HEK293 (cell line): ENCODE data around the gene FAM171A1.

Experiments
- CTCF ChIA-PET: fragments of 350-600 bp; formaldehyde crosslinking; extraction: SDS; loops from one replicate; lab custom pipeline; 2021; ENCODE audit warnings: antibody characterized with exemption; lab: Yijun Ruan, JAX
- POLR2A ChIA-PET: fragments of 300-600 bp; formaldehyde crosslinking; extraction: SDS; loops from one replicate; lab custom pipeline; 2020; ENCODE audit warnings: antibody characterized with exemption, inconsistent platforms; lab: Yijun Ruan, JAX
- H3K27ac ChIP-seq: fragments of 200-500 bp; sonication (Bioruptor generic); 2 replicates; pipeline ENCODE4 v1.5.1; 2014; ENCODE audit warnings: low read depth, low read length, control low read depth, inconsistent platforms; ENCODE audit errors: extremely low read depth
- H3K36me3 ChIP-seq, 2 experiments: fragments of 200-500 bp in 1 of 2; sonication (Bioruptor generic) in 1 of 2; 1 replicate in 1 of 2; 2 replicates in 1 of 2; pipeline ENCODE4 v1.5.1; 2014 to 2017; ENCODE audit warnings: inconsistent platforms in 2 of 2, low read length in 2 of 2; ENCODE audit not compliant: control insufficient read depth in 2 of 2, insufficient read depth in 1 of 2
- H3K4me1 ChIP-seq: fragments of 200-500 bp; sonication (Bioruptor generic); 2 replicates; pipeline ENCODE4 v1.5.1; 2014; ENCODE audit warnings: mild to moderate bottlenecking, low read length, inconsistent platforms; ENCODE audit not compliant: control insufficient read depth, insufficient read depth
- H3K4me3 ChIP-seq: 2 replicates; pipeline ENCODE4 v1.5.1; 2011; ENCODE audit warnings: low read depth, mild to moderate bottlenecking, control low read depth, low read length, moderate library complexity
- H3K9me3 ChIP-seq: fragments of 200-500 bp; sonication (Bioruptor generic); 2 replicates; pipeline ENCODE4 v1.5.1; 2014; ENCODE audit warnings: low read depth, low read length, inconsistent platforms; ENCODE audit not compliant: control insufficient read depth, insufficient read depth
- CTCF ChIP-seq: fragments of 450-650 bp; formaldehyde crosslinking; IDR thresholded peaks from 2 replicates; pipeline ENCODE4 v1.5.1; 2016; ENCODE audit warnings: missing biosample characterization, missing genetic modification characterization
- GLI4 ChIP-seq: fragments of 450-650 bp; formaldehyde crosslinking; IDR thresholded peaks from 2 replicates; pipeline ENCODE4 v1.5.1; 2016; ENCODE audit warnings: missing biosample characterization, missing genetic modification characterization
- INSM2 ChIP-seq: fragments of 450-650 bp; formaldehyde crosslinking; IDR thresholded peaks from 2 replicates; pipeline ENCODE4 v1.5.1; 2016; ENCODE audit warnings: missing biosample characterization, missing genetic modification characterization
- KLF1 ChIP-seq: fragments of 450-650 bp; formaldehyde crosslinking; IDR thresholded peaks from 2 replicates; pipeline ENCODE4 v1.5.1; 2016; ENCODE audit warnings: missing biosample characterization, missing genetic modification characterization
- KLF16 ChIP-seq: fragments of 450-650 bp; formaldehyde crosslinking; IDR thresholded peaks from 2 replicates; pipeline ENCODE4 v1.5.1; 2017; ENCODE audit warnings: missing biosample characterization, missing genetic modification characterization
- MEIS1 ChIP-seq: sonication (generic); formaldehyde crosslinking; IDR thresholded peaks from 2 replicates; pipeline ENCODE4 v1.8.1; 2022; ENCODE audit warnings: missing genetic modification reagents, mild to moderate bottlenecking, borderline replicate concordance
- REPIN1 ChIP-seq: fragments of 450-650 bp; formaldehyde crosslinking; IDR thresholded peaks from 2 replicates; pipeline ENCODE4 v1.5.1; 2017; ENCODE audit warnings: missing biosample characterization, missing genetic modification characterization, low read depth
- SALL2 ChIP-seq: fragments of 450-650 bp; formaldehyde crosslinking; IDR thresholded peaks from 2 replicates; pipeline ENCODE4 v1.5.0; 2017; ENCODE audit warnings: missing biosample characterization, mild to moderate bottlenecking, missing genetic modification characterization, borderline replicate concordance
- SP2 ChIP-seq: fragments of 450-650 bp; formaldehyde crosslinking; IDR thresholded peaks from 2 replicates; pipeline ENCODE4 v1.5.1; 2016; ENCODE audit warnings: missing biosample characterization, missing genetic modification characterization
- SP7 ChIP-seq: fragments of 450-650 bp; formaldehyde crosslinking; IDR thresholded peaks from 2 replicates; pipeline ENCODE4 v1.5.1; 2016; ENCODE audit warnings: missing biosample characterization, missing genetic modification characterization
- TRIM28 ChIP-seq: IDR thresholded peaks from 2 replicates; pipeline ENCODE4 v1.6.1; 2011; ENCODE audit warnings: low read length, control low read depth, borderline replicate concordance
- YY2 ChIP-seq: fragments of 450-650 bp; formaldehyde crosslinking; IDR thresholded peaks from 2 replicates; pipeline ENCODE4 v1.5.1; 2016; ENCODE audit warnings: missing biosample characterization, missing genetic modification characterization
- ZBTB1 ChIP-seq: fragments of 450-650 bp; formaldehyde crosslinking; IDR thresholded peaks from 2 replicates; pipeline ENCODE4 v1.5.1; 2016; ENCODE audit warnings: missing biosample characterization, missing genetic modification characterization
- ZBTB17 ChIP-seq: fragments of 450-650 bp; formaldehyde crosslinking; IDR thresholded peaks from 2 replicates; pipeline ENCODE4 v1.5.1; 2016; ENCODE audit warnings: missing biosample characterization, missing genetic modification characterization
- ZBTB21 ChIP-seq: fragments of 450-650 bp; formaldehyde crosslinking; IDR thresholded peaks from 2 replicates; pipeline ENCODE4 v1.5.1; 2017; ENCODE audit warnings: missing biosample characterization, missing genetic modification characterization
- ZFP69B ChIP-seq: fragments of 450-650 bp; formaldehyde crosslinking; IDR thresholded peaks from 2 replicates; pipeline ENCODE4 v1.5.1; 2016; ENCODE audit warnings: missing biosample characterization, missing genetic modification characterization
- ZNF18 ChIP-seq: fragments of 450-650 bp; formaldehyde crosslinking; IDR thresholded peaks from 2 replicates; pipeline ENCODE4 v1.5.1; 2016; ENCODE audit warnings: missing biosample characterization, missing genetic modification characterization
- ZNF2 ChIP-seq: fragments of 450-650 bp; formaldehyde crosslinking; IDR thresholded peaks from 2 replicates; pipeline ENCODE4 v1.5.1; 2016; ENCODE audit warnings: missing biosample characterization, missing genetic modification characterization
- ZNF211 ChIP-seq: fragments of 450-650 bp; formaldehyde crosslinking; IDR thresholded peaks from 2 replicates; pipeline ENCODE4 v1.5.1; 2016; ENCODE audit warnings: low read depth, missing biosample characterization, missing genetic modification characterization
- ZNF239 ChIP-seq: fragments of 450-650 bp; formaldehyde crosslinking; IDR thresholded peaks from 2 replicates; pipeline ENCODE4 v1.5.1; 2016; ENCODE audit warnings: missing biosample characterization, missing genetic modification characterization
- ZNF24 ChIP-seq: fragments of 450-650 bp; formaldehyde crosslinking; IDR thresholded peaks from 2 replicates; pipeline ENCODE4 v1.5.1; 2016; ENCODE audit warnings: missing biosample characterization, missing genetic modification characterization
- ZNF324 ChIP-seq: fragments of 450-650 bp; formaldehyde crosslinking; IDR thresholded peaks from 2 replicates; pipeline ENCODE4 v1.5.1; 2016; ENCODE audit warnings: missing biosample characterization, missing genetic modification characterization
- ZNF423 ChIP-seq: fragments of 450-650 bp; formaldehyde crosslinking; IDR thresholded peaks from 2 replicates; pipeline ENCODE4 v1.5.1; 2016; ENCODE audit warnings: missing biosample characterization, missing genetic modification characterization
- ZNF529 ChIP-seq: fragments of 450-650 bp; formaldehyde crosslinking; IDR thresholded peaks from 2 replicates; pipeline ENCODE4 v1.5.1; 2017; ENCODE audit warnings: missing genetic modification characterization, missing biosample characterization; ENCODE audit not compliant: insufficient replicate concordance
- ZNF610 ChIP-seq: fragments of 450-650 bp; formaldehyde crosslinking; IDR thresholded peaks from 2 replicates; pipeline ENCODE4 v1.5.1; 2016; ENCODE audit warnings: missing biosample characterization, missing genetic modification characterization, borderline replicate concordance
- ZNF624 ChIP-seq: fragments of 450-650 bp; formaldehyde crosslinking; IDR thresholded peaks from 2 replicates; pipeline ENCODE4 v1.5.1; 2017; ENCODE audit warnings: missing biosample characterization, missing genetic modification characterization
- ZNF660 ChIP-seq: fragments of 450-650 bp; IDR thresholded peaks from 2 replicates; pipeline ENCODE4 v1.5.1; 2018; ENCODE audit warnings: missing biosample characterization, mild to moderate bottlenecking, missing genetic modification characterization
- ZNF670 ChIP-seq: fragments of 450-650 bp; formaldehyde crosslinking; IDR thresholded peaks from 2 replicates; pipeline ENCODE4 v1.5.1; 2016; ENCODE audit warnings: missing biosample characterization, missing genetic modification characterization, low read depth
- ZNF704 ChIP-seq: fragments of 450-650 bp; formaldehyde crosslinking; IDR thresholded peaks from 2 replicates; pipeline ENCODE4 v1.5.1; 2016; ENCODE audit warnings: missing biosample characterization, missing genetic modification characterization
- ZSCAN18 ChIP-seq: fragments of 450-650 bp; formaldehyde crosslinking; IDR thresholded peaks from 2 replicates; pipeline ENCODE4 v1.5.1; 2016; ENCODE audit warnings: missing biosample characterization, missing genetic modification characterization

The FAM171A1 gene

GRCh38 chr10:15168786-15169554 lies 202.1 kb downstream of the FAM171A1 start (continued):
- TF ChIP-seq SP2 (tag by site-specific recombination): peak; percentile 31
- no peak for TF ChIP-seq SALL2
- no peak for TF ChIP-seq INSM2 (tag by site-specific recombination)
- no peak for TF ChIP-seq ZNF704
- no peak for TF ChIP-seq ZNF624 (tag by site-specific recombination)
- TF ChIP-seq ZBTB17 (tag by site-specific recombination): peak; percentile 47
- TF ChIP-seq ZNF423 (tag by site-specific recombination): no peak
- TF ChIP-seq KLF1 (tag by site-specific recombination): 0 out of 2 replicates have a peak, but pooled peaks have one; percentile 6

- H3K4me1 ChIP-seq: peaks cover 21% of the 10 kb centered on the region
- peak within 1 kb of the TSS; percentile 94 for H3K4me3 ChIP-seq
- ChIA-PET CTCF (no interaction called here), POLR2A (interaction anchor here (0.5 to 1.6 kb wide), 14 partner anchors 9 to 331 kb away, joined by 3 to 11 read pairs (median 4); partner anchors contain the start of genes CDNF, HSPA14, MSANTD7 and SUV39H2)
- peak within 1 kb of the TSS; percentile 78 for H3K27ac ChIP-seq
- no peaks in the 10 kb centered on the region for H3K9me3 ChIP-seq
- no peaks in the 10 kb centered on the region for H3K36me3 ChIP-seq
- TF ChIP-seq ZNF670 (no peak), REPIN1 (peak; percentile 51; the same call in 1 of the 2 replicates), TRIM28 (no peak), ZNF18 (tag by site-specific recombination) (no peak), GLI4 (tag by site-specific recombination) (no peak), ZBTB1 (tag by site-specific recombination) (no peak), ZNF529 (tag by site-specific recombination) (no peak), MEIS1 (CRISPR knock-in tag) (no peak), ZSCAN18 (tag by site-specific recombination) (no peak), ZNF211 (no peak), ZNF24 (tag by site-specific recombination) (no peak), ZBTB17 (tag by site-specific recombination) (no peak), KLF16 (tag by site-specific recombination) (peak; percentile 81), ZBTB21 (tag by site-specific recombination) (no peak), ZNF660 (tag by site-specific recombination) (0 out of 2 replicates have a peak, but pooled peaks have one; percentile 35), YY2 (peak; percentile 89), CTCF (peak; percentile 59), ZNF610 (tag by site-specific recombination) (0 out of 2 replicates have a peak, but pooled peaks have one; percentile 61), ZNF239 (tag by site-specific recombination) (no peak), SP7 (tag by site-specific recombination) (peak; percentile 72; the same call in 1 of the 2 replicates), ZNF2 (tag by site-specific recombination) (0 out of 2 replicates have a peak, but pooled peaks have one; percentile 21), ZFP69B (tag by site-specific recombination) (0 out of 2 replicates have a peak, but pooled peaks have one; percentile 21), ZNF324 (peak; percentile 19; the same call in 1 of the 2 replicates)
Observed at GRCh38 chr10:15168291-15168785, 202.8 kb downstream of the FAM171A1 start, which contains the start of gene NMT2. Gene NMT2 (minus strand): TSS chr10:15168693. CDS start chr10:15168612, 81 bp downstream.
